Common myeloid progenitor, CD34-positive (primary cell): ENCODE results near the gene DPH1.
A peak's percentile ranks its signal among the peaks of the same experiment; 100 is the strongest.

Source experiments
- CTCF ChIA-PET: fragments of 350-600 bp; sonication (Branson Sonifier 250); formaldehyde crosslinking; loops from one replicate; lab custom pipeline; 2021; ENCODE audit warnings: antibody characterized with exemption; lab: Charles Lee
- POLR2A ChIA-PET: fragments of 350-600 bp; sonication (Branson Sonifier 250); formaldehyde crosslinking; loops from one replicate; lab custom pipeline; 2021; ENCODE audit warnings: antibody characterized with exemption; lab: Charles Lee
- DNase-seq, 3 donors: peaks; one replicate each; pipeline versions ENCODE4 v3.0.0 to v3.0.0-alpha.2; 2013
- H3K27ac ChIP-seq, 2 experiments: 1 replicate in 1 of 2; 2 replicates in 1 of 2; pipeline ENCODE4 v1.7.0; 2013; ENCODE audit warnings: inconsistent platforms in 2 of 2, low read length in 2 of 2, mild to moderate bottlenecking in 2 of 2, low read depth in 1 of 2, moderate library complexity in 1 of 2; ENCODE audit not compliant: severe bottlenecking in 2 of 2, insufficient read depth in 1 of 2, poor library complexity in 1 of 2
- H3K27me3 ChIP-seq, 5 experiments: replicated peaks in 2 of 5; 1 replicate in 3 of 5; 2 replicates in 2 of 5; pipeline versions ENCODE4 v1.6.1 to v1.7.0; 2013; ENCODE audit warnings: low read length in 4 of 5, mild to moderate bottlenecking in 2 of 5, moderate library complexity in 2 of 5, inconsistent platforms in 1 of 5; ENCODE audit not compliant: insufficient read depth in 5 of 5, control insufficient read depth in 4 of 5
- H3K36me3 ChIP-seq, 4 experiments: 1 replicate in 2 of 4; 2 replicates in 2 of 4; pipeline versions ENCODE4 v1.6.1 to v1.7.0; 2013; ENCODE audit warnings: low read length in 3 of 4, control low read depth in 1 of 4, mild to moderate bottlenecking in 1 of 4; ENCODE audit not compliant: control insufficient read depth in 4 of 4, insufficient read depth in 4 of 4
- H3K4me1 ChIP-seq, 4 experiments: 1 replicate in 3 of 4; 2 replicates in 1 of 4; pipeline versions ENCODE4 v1.6.1 to v1.7.1; 2013; ENCODE audit warnings: low read length in 3 of 4, mild to moderate bottlenecking in 3 of 4, control low read depth in 1 of 4, inconsistent platforms in 1 of 4, moderate library complexity in 1 of 4; ENCODE audit not compliant: control insufficient read depth in 4 of 4, insufficient read depth in 4 of 4; ENCODE audit errors: control extremely low read depth in 1 of 4
- H3K4me3 ChIP-seq, 7 experiments: 1 replicate in 4 of 7; 2 replicates in 3 of 7; pipeline versions ENCODE4 v1.5.1 to v1.7.0; 2013; ENCODE audit warnings: mild to moderate bottlenecking in 7 of 7, low read length in 6 of 7, moderate library complexity in 6 of 7, inconsistent platforms in 2 of 7, low read depth in 2 of 7, control low read depth in 1 of 7; ENCODE audit not compliant: insufficient read depth in 4 of 7, control insufficient read depth in 1 of 7; ENCODE audit errors: extremely low read depth in 1 of 7
- H3K9me3 ChIP-seq, 5 experiments: 1 replicate in 4 of 5; 2 replicates in 1 of 5; pipeline versions ENCODE4 v1.6.1 to v1.7.1; 2013; ENCODE audit warnings: low read length in 4 of 5, mild to moderate bottlenecking in 2 of 5, inconsistent platforms in 1 of 5, low read depth in 1 of 5, moderate library complexity in 1 of 5; ENCODE audit not compliant: control insufficient read depth in 4 of 5, insufficient read depth in 2 of 5; ENCODE audit errors: control extremely low read depth in 1 of 5
- WGBS: methylation state at CpG from one replicate; pipeline ENCODE4 v1.1.5; 2013; ENCODE audit not compliant: insufficient coverage; 5-methylcytosine and 5-hydroxymethylcytosine counted together

DPH1 gene

GRCh38 chr17:2053380-2054261, 23.7 kb downstream of the DPH1 start:
- peak; percentile 77 to 90 (median 86) for DNase-seq
- WGBS, result under 1% methylated on average over 57 of the region's 84 CpGs
- ChIA-PET CTCF (interaction anchor here (0.7 to 6.8 kb wide), 27 partner anchors 10 to 230 kb away, joined by 3 to 108 read pairs (median 4); no protein-coding TSS in a partner anchor), POLR2A (interaction anchor here (0.6 kb wide), 1 partner anchor 191 kb away, joined by 3 read pairs; no protein-coding TSS in a partner anchor)
- Histone ChIP-seq H3K27ac (no peak overlapping the region), H3K27me3 (peaks cover 0 to 85% (median 30%) of the 10 kb centered on the region in 5 experiments), H3K36me3 (no peaks in the 10 kb centered on the region), H3K4me3 (peak overlapping the region in 6 of 7 experiments; percentile 23 to 66 (median 60)), H3K4me1 (peaks cover 5 to 78% (median 68%) of the 10 kb centered on the region in 4 experiments), H3K9me3 (no peaks in the 10 kb centered on the region)

- H3K27ac ChIP-seq, result no peak overlapping the region
- DNase-seq, result no peak
- H3K9me3 ChIP-seq, result no peaks in the 10 kb centered on the region
- WGBS, result 0% methylated on average over 10 of the region's 16 CpGs
- H3K36me3 ChIP-seq, result no peaks in the 10 kb centered on the region
- peaks cover 1 to 77% (median 71%) of the 10 kb centered on the region in 4 experiments for H3K4me1 ChIP-seq
- H3K4me3 ChIP-seq, result peak overlapping the region in 6 of 7 experiments; percentile 23 to 66 (median 60)
- ChIA-PET POLR2A (no interaction called here), CTCF (interaction anchor here (0.6 to 6.8 kb wide), 36 partner anchors 10 to 229 kb away, joined by 3 to 108 read pairs (median 4); no protein-coding TSS in a partner anchor)
- peaks cover 0 to 80% (median 25%) of the 10 kb centered on the region in 5 experiments for H3K27me3 ChIP-seq
Measured at GRCh38 chr17:2054262-2054511, 24.2 kb downstream of the DPH1 start.

- under 1% methylated on average over 52 of the region's 72 CpGs for WGBS
- H3K27me3 ChIP-seq, result peaks cover 0 to 76% (median 21%) of the 10 kb centered on the region in 5 experiments
- peaks cover 0 to 77% (median 71%) of the 10 kb centered on the region in 4 experiments for H3K4me1 ChIP-seq
- H3K36me3 ChIP-seq, result no peaks in the 10 kb centered on the region
- DNase-seq, result peak in 2 of 3 donors; percentile 71 to 74
- H3K27ac ChIP-seq, result no peak within 1 kb of the TSS
- H3K4me3 ChIP-seq, result peak within 1 kb of the TSS; percentile 23 to 66 (median 56)
- POLR2A ChIA-PET, result no interaction called here
- no peaks in the 10 kb centered on the region for H3K9me3 ChIP-seq
- CTCF ChIA-PET, result interaction anchor here (0.6 to 6.8 kb wide), 37 partner anchors 9 to 228 kb away, joined by 3 to 108 read pairs (median 5); no protein-coding TSS in a partner anchor
Measured at GRCh38 chr17:2054512-2055291, 24.7 kb downstream of the DPH1 start, which contains the start of gene HIC1. Gene HIC1, plus strand, starts transcription at chr17:2055103. Its CDS starts 1,588 bp downstream, at chr17:2056691.

- peak in 2 of 3 donors; percentile 24 to 30 for DNase-seq
- WGBS, result under 1% methylated on average over 68 of the region's 113 CpGs
- Histone ChIP-seq H3K9me3 (no peaks in the 10 kb centered on the region), H3K27ac (no peak overlapping the region), H3K27me3 (peaks cover 0 to 75% (median 21%) of the 10 kb centered on the region in 5 experiments), H3K36me3 (no peaks in the 10 kb centered on the region), H3K4me3 (peak overlapping the region; percentile 11 to 64 (median 47)), H3K4me1 (peaks cover 0 to 84% (median 78%) of the 10 kb centered on the region in 4 experiments)
- ChIA-PET CTCF (interaction anchor here (0.9 to 6.8 kb wide), 29 partner anchors 11 to 228 kb away, joined by 3 to 108 read pairs (median 6); no protein-coding TSS in a partner anchor), POLR2A (interaction anchor here (0.6 kb wide), 1 partner anchor 209 kb away, joined by 3 read pairs; no protein-coding TSS in a partner anchor)
Measured at GRCh38 chr17:2055292-2056205, 25.6 kb downstream of the DPH1 start.

GRCh38 chr17:2056206-2057174, 26.5 kb downstream of the DPH1 start:
- Histone ChIP-seq H3K27ac (no peak overlapping the region), H3K4me1 (peaks cover 0 to 84% (median 77%) of the 10 kb centered on the region in 4 experiments)
- CTCF ChIA-PET, result interaction anchor here (0.6 to 6.8 kb wide), 20 partner anchors 8 to 206 kb away, joined by 3 to 108 read pairs (median 6); no protein-coding TSS in a partner anchor

More at GRCh38 chr17:2056206-2057174, 26.5 kb downstream of the DPH1 start:
- Histone ChIP-seq H3K36me3 (peaks cover 0 to 8% (median under 1%) of the 10 kb centered on the region in 4 experiments), H3K9me3 (no peaks in the 10 kb centered on the region), H3K4me3 (peak overlapping the region; percentile 11 to 64 (median 34)), H3K27me3 (peaks cover 0 to 65% (median 21%) of the 10 kb centered on the region in 5 experiments)
- WGBS, result 2% methylated on average over 75 of the region's 85 CpGs
- POLR2A ChIA-PET, result no interaction called here
- peak in 2 of 3 donors; percentile 47 to 65 for DNase-seq
